ENCODE data around the gene KLRC2. TPM values are rescaled to one million over a fixed set of nuclear protein-coding genes. Genes with fewer than 3 reads are reported as not detected.
A peak's percentile ranks its signal among the peaks of the same experiment; 100 is the strongest.

KLRC2 gene
- total RNA-seq, 1 experiment from 2014 or later, result not detected

DNA sequence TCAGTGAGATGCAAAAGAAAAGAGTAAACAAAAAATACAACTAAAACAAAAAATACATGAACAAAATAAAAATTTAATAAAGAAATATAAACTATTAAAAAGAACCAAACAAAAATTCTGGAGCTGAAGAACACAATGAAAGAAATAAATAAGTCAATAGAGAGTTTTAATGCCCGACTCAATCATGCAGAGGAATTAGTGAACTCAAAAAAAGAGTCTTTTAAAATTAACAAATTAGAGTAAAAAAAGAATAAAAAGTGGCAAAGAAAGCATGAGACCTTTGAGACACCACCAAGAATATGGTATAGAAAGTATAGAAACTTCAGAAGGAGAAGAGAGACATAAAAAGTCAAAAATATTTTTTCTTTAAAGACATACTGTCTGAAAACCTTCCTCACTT, 20.0 kb upstream of the KLRC2 start:
- no peak for TF ChIP-seq EZH2 (IDR thresholded peaks at IDR 0.05; ENCODE audit: low read length, unreplicated experiment)
- TF ChIP-seq, protein P1, sequence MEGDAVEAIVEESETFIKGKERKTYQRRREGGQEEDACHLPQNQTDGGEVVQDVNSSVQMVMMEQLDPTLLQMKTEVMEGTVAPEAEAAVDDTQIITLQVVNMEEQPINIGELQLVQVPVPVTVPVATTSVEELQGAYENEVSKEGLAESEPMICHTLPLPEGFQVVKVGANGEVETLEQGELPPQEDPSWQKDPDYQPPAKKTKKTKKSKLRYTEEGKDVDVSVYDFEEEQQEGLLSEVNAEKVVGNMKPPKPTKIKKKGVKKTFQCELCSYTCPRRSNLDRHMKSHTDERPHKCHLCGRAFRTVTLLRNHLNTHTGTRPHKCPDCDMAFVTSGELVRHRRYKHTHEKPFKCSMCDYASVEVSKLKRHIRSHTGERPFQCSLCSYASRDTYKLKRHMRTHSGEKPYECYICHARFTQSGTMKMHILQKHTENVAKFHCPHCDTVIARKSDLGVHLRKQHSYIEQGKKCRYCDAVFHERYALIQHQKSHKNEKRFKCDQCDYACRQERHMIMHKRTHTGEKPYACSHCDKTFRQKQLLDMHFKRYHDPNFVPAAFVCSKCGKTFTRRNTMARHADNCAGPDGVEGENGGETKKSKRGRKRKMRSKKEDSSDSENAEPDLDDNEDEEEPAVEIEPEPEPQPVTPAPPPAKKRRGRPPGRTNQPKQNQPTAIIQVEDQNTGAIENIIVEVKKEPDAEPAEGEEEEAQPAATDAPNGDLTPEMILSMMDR (conservative IDR thresholded peaks at IDR 0.05; ENCODE audit: low read depth, low read length), result no peak
- TF ChIP-seq EZH2phosphoT487 (IDR thresholded peaks at IDR 0.05; ENCODE audit: borderline replicate concordance, low read length), result no peak
- POLR2A ChIA-PET (ENCODE audit: unreplicated experiment), result no interaction called here
- BruUV-seq (replicated peaks), result no TSS peak

GRCh38 chr12:10454531-10454930, 18.7 kb upstream of the KLRC2 start:
- no peak overlapping the region for H3K4me2 ChIP-seq (ENCODE audit: low read length)
- DNase-seq, result no peak
- no TSS peak for BruUV-seq (replicated peaks)

More for the DNA sequence above, 20.0 kb upstream of the KLRC2 start:
- CTCF ChIA-PET, result no interaction called here
- Histone ChIP-seq H2AFZ (ENCODE audit: low read length) (no peak overlapping the region), H3K36me3 (ENCODE audit: low read depth, low read length) (no peaks in the 10 kb centered on the region), H3K9me3 (ENCODE audit: low read length) (no peaks in the 10 kb centered on the region), H3K9ac (ENCODE audit: low read length) (no peak overlapping the region), H3K27ac (ENCODE audit: low read length) (no peak overlapping the region), H3K4me3 (ENCODE audit: low read length) (no peak overlapping the region), H3K4me1 (ENCODE audit: insufficient read depth, low read length) (0 out of 2 replicates have a peak, but pooled peaks cover 4% of the 10 kb centered on the region), H4K20me1 (ENCODE audit: low read length) (no peaks in the 10 kb centered on the region), H3K9me2 (replicated peaks; ENCODE audit: low read length) (no peaks in the 10 kb centered on the region), H3K4me2 (ENCODE audit: low read length) (no peak overlapping the region), H3K79me2 (ENCODE audit: low read length) (no peaks in the 10 kb centered on the region), H3K27me3 (ENCODE audit: low read length) (no peaks in the 10 kb centered on the region), H3F3A (ENCODE audit: low read length, unreplicated experiment) (no peaks in the 10 kb centered on the region)
- ATAC-seq, result no peak
- intact Hi-C loops (cut with micrococcal nuclease), result no loop called here
- no peak for DNase-seq

GRCh38 chr12:10453156-10453555, 17.3 kb upstream of the KLRC2 start, which contains the start of gene KLRC1:
KLRC1 (minus strand) TSS chr12:10453377; CDS start chr12:10451156, 2,221 bp downstream.
- no peak for TF ChIP-seq EZH2 (IDR thresholded peaks at IDR 0.05; ENCODE audit: low read length, unreplicated experiment)
- TF ChIP-seq, protein P1 (conservative IDR thresholded peaks at IDR 0.05; ENCODE audit: low read depth, low read length), result no peak
- TF ChIP-seq EZH2phosphoT487 (IDR thresholded peaks at IDR 0.05; ENCODE audit: borderline replicate concordance, low read length), result no peak
- peak; percentile 50 for ATAC-seq
- Histone ChIP-seq H3K4me3 (ENCODE audit: low read length) (no peak within 1 kb of the TSS), H3K27ac (ENCODE audit: low read length) (no peak within 1 kb of the TSS), H3K36me3 (ENCODE audit: low read depth, low read length) (no peaks in the 10 kb centered on the region), H3K9me2 (replicated peaks; ENCODE audit: low read length) (no peaks in the 10 kb centered on the region), H3K4me1 (ENCODE audit: insufficient read depth, low read length) (0 out of 2 replicates have a peak, but pooled peaks cover 4% of the 10 kb centered on the region), H3F3A (ENCODE audit: low read length, unreplicated experiment) (no peaks in the 10 kb centered on the region), H4K20me1 (ENCODE audit: low read length) (no peaks in the 10 kb centered on the region), H3K27me3 (ENCODE audit: low read length) (no peaks in the 10 kb centered on the region), H3K4me2 (ENCODE audit: low read length) (no peak within 1 kb of the TSS), H3K9me3 (ENCODE audit: low read length) (no peaks in the 10 kb centered on the region), H3K79me2 (ENCODE audit: low read length) (no peaks in the 10 kb centered on the region), H3K9ac (ENCODE audit: low read length) (no peak within 1 kb of the TSS), H2AFZ (ENCODE audit: low read length) (no peak within 1 kb of the TSS)
- ChIA-PET CTCF (no interaction called here), POLR2A (ENCODE audit: unreplicated experiment) (no interaction called here)
- no TSS peak for BruUV-seq (replicated peaks)
- intact Hi-C loops (cut with micrococcal nuclease), result no loop called here
- peak; percentile 64 for DNase-seq

More at GRCh38 chr12:10454531-10454930, 18.7 kb upstream of the KLRC2 start:
- Histone ChIP-seq H3K9ac (ENCODE audit: low read length) (no peak overlapping the region), H3K9me2 (replicated peaks; ENCODE audit: low read length) (no peaks in the 10 kb centered on the region), H3K4me3 (ENCODE audit: low read length) (no peak overlapping the region), H3K27me3 (ENCODE audit: low read length) (no peaks in the 10 kb centered on the region), H3K9me3 (ENCODE audit: low read length) (no peaks in the 10 kb centered on the region), H3K79me2 (ENCODE audit: low read length) (no peaks in the 10 kb centered on the region), H3F3A (ENCODE audit: low read length, unreplicated experiment) (no peaks in the 10 kb centered on the region), H3K4me1 (ENCODE audit: insufficient read depth, low read length) (0 out of 2 replicates have a peak, but pooled peaks cover 4% of the 10 kb centered on the region), H2AFZ (ENCODE audit: low read length) (no peak overlapping the region), H3K36me3 (ENCODE audit: low read depth, low read length) (no peaks in the 10 kb centered on the region), H4K20me1 (ENCODE audit: low read length) (no peaks in the 10 kb centered on the region), H3K27ac (ENCODE audit: low read length) (no peak overlapping the region)
- ChIA-PET POLR2A (ENCODE audit: unreplicated experiment) (no interaction called here), CTCF (no interaction called here)
- no peak for ATAC-seq
- TF ChIP-seq EZH2 (IDR thresholded peaks at IDR 0.05; ENCODE audit: low read length, unreplicated experiment) (no peak), EZH2phosphoT487 (IDR thresholded peaks at IDR 0.05; ENCODE audit: borderline replicate concordance, low read length) (no peak)
- TF ChIP-seq, protein P1 (conservative IDR thresholded peaks at IDR 0.05; ENCODE audit: low read depth, low read length), result no peak
- intact Hi-C loops (cut with micrococcal nuclease), result no loop called here
